ENCODE data around the gene PPFIA3. TPM values are rescaled to one million over a fixed set of nuclear protein-coding genes. Genes with fewer than 3 reads are reported as not detected.

Gene PPFIA3
- total RNA-seq, 1 experiment from 2014 or later, result 33.6 TPM

DNA sequence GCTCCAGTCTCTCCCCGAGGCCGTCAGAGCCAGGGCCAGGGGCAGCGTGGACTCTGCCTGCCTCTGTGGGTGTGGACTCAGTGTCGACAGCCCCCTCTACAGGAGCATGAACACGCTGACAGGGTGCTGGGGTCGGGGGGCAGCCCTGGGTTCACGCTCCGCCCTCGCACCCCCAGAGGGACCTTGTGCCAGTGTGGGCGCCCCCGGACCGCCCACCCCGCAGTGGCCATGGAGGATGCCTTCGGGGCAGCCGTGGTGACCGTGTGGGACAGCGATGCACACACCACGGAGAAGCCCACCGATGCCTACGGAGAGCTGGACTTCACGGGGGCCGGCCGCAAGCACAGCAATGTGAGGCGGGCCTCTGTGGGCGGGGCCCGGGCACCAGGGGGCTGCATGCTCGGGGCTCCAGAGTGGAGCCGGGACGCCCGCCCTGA is 46.5 kb downstream of the PPFIA3 start:
- Histone ChIP-seq H3K4me1 (ENCODE audit: insufficient read depth, low read length, poor library complexity, severe bottlenecking) (no peaks in the 10 kb centered on the region), H3K27ac (ENCODE audit: low read depth, low read length, poor library complexity, severe bottlenecking) (no peak overlapping the region), H3K36me3 (ENCODE audit: insufficient read depth, low read length, poor library complexity, severe bottlenecking) (peaks cover 4% of the 10 kb centered on the region), H3K9me3 (ENCODE audit: low read depth, low read length, poor library complexity, severe bottlenecking) (no peaks in the 10 kb centered on the region), H3K27me3 (replicated peaks; ENCODE audit: insufficient read depth, low read depth, low read length, poor library complexity) (no peaks in the 10 kb centered on the region), H3K4me3 (ENCODE audit: low read depth, low read length, poor library complexity, severe bottlenecking) (no peak overlapping the region)
- CTCF ChIA-PET, result no interaction called here
- DNase-seq (ENCODE audit: low spot score), result no peak
- POLR2A ChIA-PET (ENCODE audit: low non-redundant PET), result no interaction called here
- BruUV-seq (replicated peaks), result no TSS peak
- intact Hi-C loops (cut with micrococcal nuclease; ENCODE audit: unreplicated experiment), result no loop called here
- no peak for TF ChIP-seq EZH2 (IDR thresholded peaks at IDR 0.05; ENCODE audit: borderline replicate concordance, low read depth, low read length, poor library complexity, severe bottlenecking)
- TF ChIP-seq, protein P1, sequence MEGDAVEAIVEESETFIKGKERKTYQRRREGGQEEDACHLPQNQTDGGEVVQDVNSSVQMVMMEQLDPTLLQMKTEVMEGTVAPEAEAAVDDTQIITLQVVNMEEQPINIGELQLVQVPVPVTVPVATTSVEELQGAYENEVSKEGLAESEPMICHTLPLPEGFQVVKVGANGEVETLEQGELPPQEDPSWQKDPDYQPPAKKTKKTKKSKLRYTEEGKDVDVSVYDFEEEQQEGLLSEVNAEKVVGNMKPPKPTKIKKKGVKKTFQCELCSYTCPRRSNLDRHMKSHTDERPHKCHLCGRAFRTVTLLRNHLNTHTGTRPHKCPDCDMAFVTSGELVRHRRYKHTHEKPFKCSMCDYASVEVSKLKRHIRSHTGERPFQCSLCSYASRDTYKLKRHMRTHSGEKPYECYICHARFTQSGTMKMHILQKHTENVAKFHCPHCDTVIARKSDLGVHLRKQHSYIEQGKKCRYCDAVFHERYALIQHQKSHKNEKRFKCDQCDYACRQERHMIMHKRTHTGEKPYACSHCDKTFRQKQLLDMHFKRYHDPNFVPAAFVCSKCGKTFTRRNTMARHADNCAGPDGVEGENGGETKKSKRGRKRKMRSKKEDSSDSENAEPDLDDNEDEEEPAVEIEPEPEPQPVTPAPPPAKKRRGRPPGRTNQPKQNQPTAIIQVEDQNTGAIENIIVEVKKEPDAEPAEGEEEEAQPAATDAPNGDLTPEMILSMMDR (conservative IDR thresholded peaks at IDR 0.05; ENCODE audit: low read depth, low read length), result no peak

DNA sequence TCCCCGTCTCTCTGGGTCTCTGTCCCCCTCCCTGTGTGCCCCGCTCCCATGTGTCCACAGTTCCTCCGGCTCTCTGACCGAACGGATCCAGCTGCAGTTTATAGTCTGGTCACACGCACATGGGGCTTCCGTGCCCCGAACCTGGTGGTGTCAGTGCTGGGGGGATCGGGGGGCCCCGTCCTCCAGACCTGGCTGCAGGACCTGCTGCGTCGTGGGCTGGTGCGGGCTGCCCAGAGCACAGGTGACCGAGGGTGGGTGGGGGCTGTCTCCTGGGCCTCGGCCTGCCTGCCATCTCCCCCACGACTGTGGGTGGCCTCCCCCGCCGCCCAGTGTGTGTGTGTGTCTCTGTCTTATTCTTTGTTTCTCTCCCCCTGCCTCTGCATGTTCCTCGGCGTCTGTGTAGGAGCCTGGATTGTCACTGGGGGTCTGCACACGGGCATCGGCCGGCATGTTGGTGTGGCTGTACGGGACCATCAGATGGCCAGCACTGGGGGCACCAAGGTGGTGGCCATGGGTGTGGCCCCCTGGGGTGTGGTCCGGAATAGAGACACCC is 48.6 kb downstream of the PPFIA3 start:
- no peak for DNase-seq (ENCODE audit: low spot score)
- H3K27ac ChIP-seq (ENCODE audit: low read depth, low read length, poor library complexity, severe bottlenecking), result no peak overlapping the region
- TF ChIP-seq EZH2 (IDR thresholded peaks at IDR 0.05; ENCODE audit: borderline replicate concordance, low read depth, low read length, poor library complexity, severe bottlenecking), result no peak
- TF ChIP-seq, protein P1 (conservative IDR thresholded peaks at IDR 0.05; ENCODE audit: low read depth, low read length), result no peak
- BruUV-seq (replicated peaks), result no TSS peak
- no peaks in the 10 kb centered on the region for H3K9me3 ChIP-seq (ENCODE audit: low read depth, low read length, poor library complexity, severe bottlenecking)
- CTCF ChIA-PET, result no interaction called here
- H3K4me1 ChIP-seq (ENCODE audit: insufficient read depth, low read length, poor library complexity, severe bottlenecking), result no peaks in the 10 kb centered on the region
- intact Hi-C loops (cut with micrococcal nuclease; ENCODE audit: unreplicated experiment), result no loop called here
- no peaks in the 10 kb centered on the region for H3K27me3 ChIP-seq (replicated peaks; ENCODE audit: insufficient read depth, low read depth, low read length, poor library complexity)
- no peak overlapping the region for H3K4me3 ChIP-seq (ENCODE audit: low read depth, low read length, poor library complexity, severe bottlenecking)
- POLR2A ChIA-PET (ENCODE audit: low non-redundant PET), result no interaction called here
- H3K36me3 ChIP-seq (ENCODE audit: insufficient read depth, low read length, poor library complexity, severe bottlenecking), result peaks cover 13% of the 10 kb centered on the region

DNA sequence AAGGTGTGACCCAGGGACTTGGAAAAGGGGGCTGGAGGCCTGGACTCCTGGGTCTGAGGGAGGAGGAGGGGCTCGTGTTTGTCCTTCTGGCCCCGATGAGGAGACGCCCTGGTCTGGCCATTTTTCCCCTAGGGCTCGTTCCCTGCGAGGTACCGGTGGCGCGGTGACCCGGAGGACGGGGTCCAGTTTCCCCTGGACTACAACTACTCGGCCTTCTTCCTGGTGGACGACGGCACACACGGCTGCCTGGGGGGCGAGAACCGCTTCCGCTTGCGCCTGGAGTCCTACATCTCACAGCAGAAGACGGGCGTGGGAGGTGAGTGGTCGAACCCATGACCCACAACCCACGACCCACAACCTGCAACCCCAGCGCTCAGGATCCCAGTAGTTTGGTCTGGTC is 49.1 kb downstream of the PPFIA3 start:
- POLR2A ChIA-PET (ENCODE audit: low non-redundant PET), result no interaction called here
- H3K4me3 ChIP-seq (ENCODE audit: low read depth, low read length, poor library complexity, severe bottlenecking), result no peak overlapping the region
- CTCF ChIA-PET, result no interaction called here

More for the DNA sequence above, 49.1 kb downstream of the PPFIA3 start:
- no peaks in the 10 kb centered on the region for H3K9me3 ChIP-seq (ENCODE audit: low read depth, low read length, poor library complexity, severe bottlenecking)
- intact Hi-C loops (cut with micrococcal nuclease; ENCODE audit: unreplicated experiment), result no loop called here
- H3K4me1 ChIP-seq (ENCODE audit: insufficient read depth, low read length, poor library complexity, severe bottlenecking), result no peaks in the 10 kb centered on the region
- no TSS peak for BruUV-seq (replicated peaks)
- no peaks in the 10 kb centered on the region for H3K27me3 ChIP-seq (replicated peaks; ENCODE audit: insufficient read depth, low read depth, low read length, poor library complexity)
- H3K36me3 ChIP-seq (ENCODE audit: insufficient read depth, low read length, poor library complexity, severe bottlenecking), result peaks cover 18% of the 10 kb centered on the region
- DNase-seq (ENCODE audit: low spot score), result no peak
- no peak overlapping the region for H3K27ac ChIP-seq (ENCODE audit: low read depth, low read length, poor library complexity, severe bottlenecking)
- TF ChIP-seq EZH2 (IDR thresholded peaks at IDR 0.05; ENCODE audit: borderline replicate concordance, low read depth, low read length, poor library complexity, severe bottlenecking), result no peak
- TF ChIP-seq, protein P1 (conservative IDR thresholded peaks at IDR 0.05; ENCODE audit: low read depth, low read length), result no peak
